Naive thymus-derived CD4-positive, alpha-beta T cell (primary cell): ENCODE measurements around the gene TMEM131L. TPM values are rescaled to one million over a fixed set of nuclear protein-coding genes. Genes with fewer than 3 reads are reported as not detected.

Experiments
- ATAC-seq: fragments of 150-1000 bp; cut with Tn5 transposase; 2 replicates; pipeline ENCODE4 v1.10.0; 2021; ENCODE audit warnings: mild to moderate bottlenecking, moderate library complexity
- CTCF ChIA-PET: fragments of 350-600 bp; sonication (Branson Sonifier 250); formaldehyde crosslinking; loops from one replicate; lab custom pipeline; 2021; ENCODE audit warnings: antibody characterized with exemption; lab: Charles Lee
- POLR2A ChIA-PET: fragments of 350-600 bp; sonication (Branson Sonifier 250); formaldehyde crosslinking; loops from one replicate; lab custom pipeline; 2021; ENCODE audit warnings: antibody characterized with exemption, inconsistent platforms; lab: Charles Lee
- DNase-seq, 9 donors: peaks; one replicate each; pipeline versions ENCODE4 v3.0.0 to v3.0.0-alpha.2; 2020 to 2022; ENCODE audit warnings: mixed read lengths in 1 of 9
- H3K27ac ChIP-seq: one replicate; pipeline ENCODE4 v1.7.0; 2013; ENCODE audit warnings: mild to moderate bottlenecking, low read depth, low read length, moderate library complexity
- H3K27me3 ChIP-seq, 2 donors: one replicate each; pipeline ENCODE4 v1.7.0; 2013; ENCODE audit warnings: low read length in 2 of 2, mild to moderate bottlenecking in 2 of 2, moderate library complexity in 2 of 2; ENCODE audit not compliant: control insufficient read depth in 2 of 2, insufficient read depth in 2 of 2
- H3K36me3 ChIP-seq, 3 experiments: 1 replicate in 2 of 3; 2 replicates in 1 of 3; pipeline ENCODE4 v1.7.0; 2013; ENCODE audit warnings: low read length in 3 of 3, mild to moderate bottlenecking in 3 of 3, moderate library complexity in 1 of 3; ENCODE audit not compliant: insufficient read depth in 3 of 3, control insufficient read depth in 2 of 3
- H3K4me1 ChIP-seq, 2 donors: one replicate each; pipeline ENCODE4 v1.7.0; 2013; ENCODE audit warnings: low read length in 2 of 2, mild to moderate bottlenecking in 2 of 2, moderate library complexity in 1 of 2; ENCODE audit not compliant: control insufficient read depth in 2 of 2, insufficient read depth in 2 of 2
- H3K4me3 ChIP-seq: 2 replicates; pipeline ENCODE4 v1.7.0; 2013; ENCODE audit warnings: mild to moderate bottlenecking, low read length
- H3K9me3 ChIP-seq, 3 experiments: 1 replicate in 2 of 3; 2 replicates in 1 of 3; pipeline ENCODE4 v1.7.0; 2013; ENCODE audit warnings: low read length in 3 of 3; ENCODE audit not compliant: control insufficient read depth in 2 of 3
- H3K27ac Mint-ChIP-seq, 9 donors: one replicate each; pipeline ENCODE4 v1.8.0; 2020 to 2022; ENCODE audit warnings: mixed read lengths in 9 of 9, mild to moderate bottlenecking in 8 of 9, moderate library complexity in 5 of 9, inconsistent platforms in 2 of 9
- H3K27me3 Mint-ChIP-seq, 5 donors: one replicate each; pipeline ENCODE4 v1.8.0; 2021 to 2022; ENCODE audit warnings: mixed read lengths in 5 of 5, mild to moderate bottlenecking in 1 of 5
- H3K36me3 Mint-ChIP-seq, 5 donors: one replicate each; pipeline ENCODE4 v1.8.0; 2020 to 2022; ENCODE audit warnings: mixed read lengths in 5 of 5, mild to moderate bottlenecking in 3 of 5, inconsistent platforms in 1 of 5
- H3K4me1 Mint-ChIP-seq, 7 donors: one replicate each; pipeline ENCODE4 v1.8.0; 2020 to 2022; ENCODE audit warnings: mixed read lengths in 7 of 7, mild to moderate bottlenecking in 3 of 7, inconsistent platforms in 1 of 7
- H3K4me3 Mint-ChIP-seq, 10 donors: one replicate each; pipeline ENCODE4 v1.8.0; 2020 to 2022; ENCODE audit warnings: mild to moderate bottlenecking in 10 of 10, mixed read lengths in 10 of 10, moderate library complexity in 6 of 10, inconsistent platforms in 2 of 10
- H3K9me3 Mint-ChIP-seq, 11 donors: one replicate each; pipeline ENCODE4 v1.8.0; 2020 to 2022; ENCODE audit warnings: mixed read lengths in 11 of 11, mild to moderate bottlenecking in 4 of 11, inconsistent platforms in 1 of 11, moderate library complexity in 1 of 11
- intact Hi-C, 2 donors: fragments of 100-400 bp; cut with micrococcal nuclease; formaldehyde crosslinking; loops; one replicate each; pipeline ENCODE4 v1.15.1; 2023
- polyA plus RNA-seq, 2 donors: library from polyadenylated mRNA; unstranded; fragments of 300-500 nt; fragmentation: Illumina TruSeq; gene quantifications; one replicate each; pipeline ENCODE4 v1.2.3, GENCODE V29; 2021
- total RNA-seq, 6 experiments: library from RNA in 5 of 6; stranded (reverse) in 5 of 6; gene quantifications; 1 replicate in 5 of 6; 2 replicates in 1 of 6; pipeline ENCODE4 v1.2.3 and lab custom pipeline; 2021 to 2026

Gene TMEM131L
- total and polyA plus RNA-seq, 7 experiments from 2014 or later = 45.7 to 111 (median 87.9) TPM

DNA sequence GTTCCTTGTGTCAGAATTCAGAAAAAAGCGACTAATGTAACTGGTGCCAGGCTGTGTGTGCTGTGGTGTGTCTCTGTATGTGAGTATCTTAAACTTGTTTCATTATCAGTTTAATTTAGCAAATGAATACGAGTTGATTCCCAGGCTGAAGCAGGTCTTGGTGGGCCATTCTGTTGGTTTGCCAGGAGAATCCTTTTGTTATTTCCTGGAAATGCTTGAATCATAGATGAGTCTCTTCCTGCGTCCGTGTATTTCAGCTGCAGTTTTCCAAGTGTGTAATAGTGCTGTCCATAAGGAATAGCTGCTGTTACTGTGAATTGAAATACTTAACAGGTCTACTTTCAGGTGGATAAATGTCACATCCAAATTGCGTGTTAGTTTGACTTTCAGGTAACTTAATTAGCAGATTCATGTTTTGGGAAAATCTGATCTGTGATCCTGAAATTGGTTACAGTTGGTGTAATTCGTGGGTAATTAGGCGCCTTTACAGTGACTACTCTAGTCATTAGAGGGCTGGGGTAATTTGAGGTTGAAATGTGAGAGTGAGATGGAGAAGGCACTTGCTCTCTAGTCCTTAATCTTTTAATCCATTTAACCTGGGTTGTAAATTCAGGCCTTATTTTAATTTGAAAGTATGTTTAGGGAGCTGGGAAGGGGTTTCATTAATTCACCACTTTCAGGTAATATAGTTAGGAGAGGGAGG is 23.8 kb downstream of the TMEM131L start:
- intact Hi-C loops = loop anchor here in 1 of 2 donors (1.0 to 5.0 kb wide), 3 partner anchors 9 to 32 kb away; no protein-coding TSS in a partner anchor
- H3K27me3 Mint-ChIP-seq = no peaks in the 10 kb centered on the region
- peak overlapping the region; percentile 87 to 99 (median 95) for H3K27ac Mint-ChIP-seq
- Histone ChIP-seq H3K27ac (peak overlapping the region; percentile 85), H3K36me3 (no peaks in the 10 kb centered on the region), H3K4me3 (peak overlapping the region; percentile 59), H3K4me1 (peaks cover 57 to 80% of the 10 kb centered on the region in 2 donors), H3K27me3 (no peaks in the 10 kb centered on the region), H3K9me3 (no peaks in the 10 kb centered on the region)
- DNase-seq (no peak), ATAC-seq (no peak)
- peaks cover 0 to 7% (median 4%) of the 10 kb centered on the region in 5 donors for H3K36me3 Mint-ChIP-seq
- peaks cover 77 to 96% (median 86%) of the 10 kb centered on the region in 7 donors for H3K4me1 Mint-ChIP-seq
- peaks cover 0 to 3% (median 0%) of the 10 kb centered on the region in 11 donors for H3K9me3 Mint-ChIP-seq
- POLR2A ChIA-PET = interaction anchor here (0.6 to 6.1 kb wide), 11 partner anchors 8 to 107 kb away, joined by 3 to 92 read pairs (median 4); partner anchors contain the start of gene TMEM131L
- CTCF ChIA-PET = interaction anchor here (1.0 to 1.6 kb wide), 3 partner anchors 21 to 78 kb away, joined by 3 to 4 read pairs (median 3); no protein-coding TSS in a partner anchor
- peak overlapping the region; percentile 79 to 93 (median 84) for H3K4me3 Mint-ChIP-seq

GRCh38 chr4:153490985-153491483 is 24.9 kb downstream of the TMEM131L start:
- intact Hi-C loops = no loop called here
- Histone ChIP-seq H3K36me3 (no peaks in the 10 kb centered on the region), H3K27ac (peak overlapping the region; percentile 45), H3K4me3 (no peak overlapping the region), H3K27me3 (no peaks in the 10 kb centered on the region), H3K9me3 (no peaks in the 10 kb centered on the region), H3K4me1 (peaks cover 59 to 85% of the 10 kb centered on the region in 2 donors)
- H3K36me3 Mint-ChIP-seq = peaks cover 0 to 7% (median 4%) of the 10 kb centered on the region in 5 donors
- H3K4me3 Mint-ChIP-seq = peak overlapping the region; percentile 9 to 87 (median 64)
- no peaks in the 10 kb centered on the region for H3K27me3 Mint-ChIP-seq
- CTCF ChIA-PET = interaction anchor here (1.6 kb wide), 1 partner anchor 22 kb away, joined by 3 read pairs; no protein-coding TSS in a partner anchor
- DNase-seq (no peak), ATAC-seq (no peak)
- H3K9me3 Mint-ChIP-seq = peaks cover 0 to 3% (median 0%) of the 10 kb centered on the region in 11 donors
- H3K27ac Mint-ChIP-seq = peak overlapping the region; percentile 22 to 99 (median 92)
- POLR2A ChIA-PET = interaction anchor here (0.8 to 6.1 kb wide), 10 partner anchors 8 to 83 kb away, joined by 3 to 92 read pairs (median 4); partner anchors contain the start of gene TMEM131L
- peaks cover 78 to 96% (median 86%) of the 10 kb centered on the region in 7 donors for H3K4me1 Mint-ChIP-seq

GRCh38 chr4:153494562-153494961 is 28.4 kb downstream of the TMEM131L start:
- no peaks in the 10 kb centered on the region for H3K27me3 Mint-ChIP-seq
- H3K36me3 Mint-ChIP-seq = peaks cover 1 to 10% (median 5%) of the 10 kb centered on the region in 5 donors
- no peaks in the 10 kb centered on the region for H3K27me3 ChIP-seq
- intact Hi-C loops = no loop called here
- peak in 1 of 9 donors; percentile 17 for DNase-seq
- peak overlapping the region in 9 of 10 donors; percentile 8 to 85 (median 45) for H3K4me3 Mint-ChIP-seq
- peaks cover 0 to 3% (median 0%) of the 10 kb centered on the region in 11 donors for H3K9me3 Mint-ChIP-seq
- H3K4me1 Mint-ChIP-seq = peaks cover 74 to 96% (median 88%) of the 10 kb centered on the region in 7 donors
- CTCF ChIA-PET = interaction anchor here (1.4 to 1.6 kb wide), 2 partner anchors 11 to 149 kb away, joined by 3 to 4 read pairs; partner anchors contain the start of gene MND1
- no peaks in the 10 kb centered on the region for H3K9me3 ChIP-seq
- ATAC-seq = no peak
- H3K27ac Mint-ChIP-seq = peak overlapping the region; percentile 75 to 100 (median 98)
- H3K27ac ChIP-seq = peak overlapping the region; percentile 83
- peaks cover 61 to 85% of the 10 kb centered on the region in 2 donors for H3K4me1 ChIP-seq
- H3K4me3 ChIP-seq = no peak overlapping the region
- no peaks in the 10 kb centered on the region for H3K36me3 ChIP-seq
- POLR2A ChIA-PET = interaction anchor here (1.6 to 5.0 kb wide), 4 partner anchors 11 to 30 kb away, joined by 4 to 93 read pairs (median 10); partner anchors contain the start of gene TMEM131L

DNA sequence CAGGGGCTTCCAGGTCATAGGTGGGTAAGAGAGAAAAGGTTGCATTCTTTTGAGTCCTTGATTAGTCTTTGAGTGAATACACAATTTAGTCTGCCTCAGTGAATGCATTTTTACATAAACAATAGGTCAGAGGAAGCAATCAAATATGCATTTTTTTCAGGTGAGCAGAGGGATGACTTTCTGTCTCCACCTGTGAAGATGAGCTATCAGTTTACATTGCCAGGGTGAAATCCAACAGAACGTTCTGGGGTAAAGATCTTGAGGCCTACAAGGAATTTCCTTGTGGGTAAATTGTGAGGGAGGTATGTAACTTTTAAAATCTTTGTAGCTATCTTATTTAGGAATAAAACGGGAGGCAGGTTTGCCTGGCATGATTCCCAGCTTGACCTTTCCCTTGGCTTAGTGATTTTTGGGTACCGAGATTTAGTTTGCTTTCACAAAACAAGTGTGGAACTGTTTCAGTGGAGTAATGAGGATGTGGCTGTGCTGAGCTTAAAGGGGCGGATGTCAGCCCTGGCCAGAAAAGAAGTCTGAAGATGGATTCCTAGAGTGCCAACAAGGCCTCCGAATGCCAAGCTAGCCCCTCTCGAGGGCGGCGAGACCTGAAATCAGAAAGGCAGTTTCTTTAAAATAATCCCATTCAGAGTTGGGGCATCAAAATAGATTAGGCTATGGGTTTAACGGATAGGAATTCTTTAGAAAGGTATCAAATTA is 29.5 kb downstream of the TMEM131L start:
- peaks cover 75 to 96% (median 89%) of the 10 kb centered on the region in 7 donors for H3K4me1 Mint-ChIP-seq
- H3K4me1 ChIP-seq = peaks cover 52 to 85% of the 10 kb centered on the region in 2 donors
- no peaks in the 10 kb centered on the region for H3K36me3 ChIP-seq
- no peaks in the 10 kb centered on the region for H3K9me3 ChIP-seq
- peak overlapping the region; percentile 83 for H3K27ac ChIP-seq
- ATAC-seq (no peak), DNase-seq (peak in 4 of 9 donors; percentile 18 to 39 (median 35))
- no peaks in the 10 kb centered on the region for H3K27me3 ChIP-seq
- peak overlapping the region; percentile 93 to 100 (median 98) for H3K27ac Mint-ChIP-seq
- intact Hi-C loops = loop anchor here in 1 of 2 donors (2.0 kb wide), 1 partner anchor 79 kb away; no protein-coding TSS in a partner anchor
- H3K27me3 Mint-ChIP-seq = no peaks in the 10 kb centered on the region
- H3K9me3 Mint-ChIP-seq = peaks cover 0 to 3% (median 0%) of the 10 kb centered on the region in 11 donors
- peak overlapping the region; percentile 61 to 85 (median 78) for H3K4me3 Mint-ChIP-seq
- H3K4me3 ChIP-seq = no peak overlapping the region
- H3K36me3 Mint-ChIP-seq = peaks cover 4 to 17% (median 8%) of the 10 kb centered on the region in 5 donors
- CTCF ChIA-PET = interaction anchor here (0.8 to 1.6 kb wide), 8 partner anchors 9 to 150 kb away, joined by 3 to 4 read pairs (median 4); partner anchors contain the start of gene MND1
- POLR2A ChIA-PET = interaction anchor here (0.6 to 5.0 kb wide), 13 partner anchors 9 to 443 kb away, joined by 3 to 93 read pairs (median 4); partner anchors contain the start of gene TMEM131L

GRCh38 chr4:153497091-153497531 is 31.0 kb downstream of the TMEM131L start:
- H3K27ac Mint-ChIP-seq = peak overlapping the region; percentile 94 to 100 (median 98)
- H3K27me3 Mint-ChIP-seq = no peaks in the 10 kb centered on the region
- peak overlapping the region; percentile 75 to 85 (median 80) for H3K4me3 Mint-ChIP-seq
- ChIA-PET CTCF (interaction anchor here (0.7 to 2.0 kb wide), 12 partner anchors 8 to 151 kb away, joined by 3 to 5 read pairs (median 4); partner anchors contain the start of gene TMEM131L), POLR2A (interaction anchor here (0.7 to 5.0 kb wide), 12 partner anchors 9 to 76 kb away, joined by 3 to 93 read pairs (median 17); partner anchors contain the start of gene TMEM131L)
- H3K4me1 ChIP-seq = peaks cover 42 to 87% of the 10 kb centered on the region in 2 donors
- intact Hi-C loops = loop anchor here (1.0 to 2.0 kb wide), 8 partner anchors 9 to 152 kb away; no protein-coding TSS in a partner anchor
- H3K27ac ChIP-seq = peak overlapping the region; percentile 83
- H3K4me1 Mint-ChIP-seq = peaks cover 70 to 97% (median 88%) of the 10 kb centered on the region in 7 donors
- peak; percentile 86 for ATAC-seq
- H3K9me3 Mint-ChIP-seq = peaks cover 0 to 3% (median 0%) of the 10 kb centered on the region in 11 donors
- no peak overlapping the region for H3K4me3 ChIP-seq
- H3K27me3 ChIP-seq = no peaks in the 10 kb centered on the region
- H3K9me3 ChIP-seq = no peaks in the 10 kb centered on the region
- DNase-seq = peak in 8 of 9 donors; percentile 55 to 81 (median 70)
- H3K36me3 ChIP-seq = no peaks in the 10 kb centered on the region
- peaks cover 4 to 19% (median 10%) of the 10 kb centered on the region in 5 donors for H3K36me3 Mint-ChIP-seq
